CD4-positive, CD25-positive, alpha-beta regulatory T cell (primary cell): ENCODE results near the gene SPATA19. TPM values are rescaled to one million over a fixed set of nuclear protein-coding genes. Genes with fewer than 3 reads are reported as not detected.

Experiments
- ATAC-seq, 2 donors: fragments of 150-1000 bp; cut with Tn5 transposase; one replicate each; pipeline ENCODE4 v1.10.0; 2021; ENCODE audit warnings: low read depth in 2 of 2, moderate number of reproducible peaks in 2 of 2, moderate library complexity in 1 of 2
- DNase-seq, 3 donors: peaks; one replicate each; pipeline versions ENCODE4 v3.0.0 to v3.0.0-alpha.2; 2012 to 2022; ENCODE audit warnings: mixed read lengths in 1 of 3
- H3K27ac ChIP-seq: one replicate; pipeline ENCODE4 v1.7.0; 2013; ENCODE audit warnings: mild to moderate bottlenecking, low read length; ENCODE audit not compliant: insufficient read depth, poor library complexity, severe bottlenecking
- H3K27me3 ChIP-seq: one replicate; pipeline ENCODE4 v1.7.0; 2013; ENCODE audit warnings: low read length; ENCODE audit not compliant: control insufficient read depth, insufficient read depth
- H3K36me3 ChIP-seq: one replicate; pipeline ENCODE4 v1.7.0; 2013; ENCODE audit warnings: mild to moderate bottlenecking, low read length, moderate library complexity; ENCODE audit not compliant: control insufficient read depth, insufficient read depth
- H3K4me1 ChIP-seq: 2 replicates; pipeline ENCODE4 v1.7.0; 2013; ENCODE audit warnings: mild to moderate bottlenecking, low read length; ENCODE audit not compliant: insufficient read depth, control insufficient read depth, poor library complexity, severe bottlenecking
- H3K4me3 ChIP-seq: one replicate; pipeline ENCODE4 v1.7.0; 2013; ENCODE audit warnings: low read depth, mild to moderate bottlenecking, low read length, moderate library complexity
- H3K9me3 ChIP-seq, 2 experiments: 1 replicate in 1 of 2; 2 replicates in 1 of 2; pipeline ENCODE4 v1.7.0; 2013; ENCODE audit warnings: low read length in 2 of 2, mild to moderate bottlenecking in 1 of 2, moderate library complexity in 1 of 2; ENCODE audit not compliant: control insufficient read depth in 2 of 2
- H3K27ac Mint-ChIP-seq, 3 donors: one replicate each; pipeline ENCODE4 v1.8.0; 2020 to 2022; ENCODE audit warnings: mild to moderate bottlenecking in 3 of 3, mixed read lengths in 3 of 3, moderate library complexity in 2 of 3
- H3K27me3 Mint-ChIP-seq: one replicate; pipeline ENCODE4 v1.8.0; 2022; ENCODE audit warnings: mild to moderate bottlenecking, mixed read lengths
- H3K36me3 Mint-ChIP-seq: one replicate; pipeline ENCODE4 v1.8.0; 2020; ENCODE audit warnings: mixed read lengths
- H3K4me1 Mint-ChIP-seq, 4 donors: one replicate each; pipeline ENCODE4 v1.8.0; 2020 to 2022; ENCODE audit warnings: mixed read lengths in 4 of 4, mild to moderate bottlenecking in 1 of 4
- H3K4me3 Mint-ChIP-seq, 4 donors: one replicate each; pipeline ENCODE4 v1.8.0; 2020 to 2022; ENCODE audit warnings: mild to moderate bottlenecking in 4 of 4, mixed read lengths in 4 of 4, moderate library complexity in 3 of 4
- H3K9me3 Mint-ChIP-seq, 7 donors: one replicate each; pipeline ENCODE4 v1.8.0; 2020 to 2022; ENCODE audit warnings: mixed read lengths in 7 of 7, mild to moderate bottlenecking in 3 of 7, moderate library complexity in 2 of 7
- polyA plus RNA-seq, 4 donors: library from polyadenylated mRNA; unstranded; fragments of 300-500 nt; fragmentation: Illumina TruSeq; gene quantifications; one replicate each; pipeline ENCODE4 v1.2.3, GENCODE V29; 2021
- total RNA-seq: library from RNA; stranded (reverse); gene quantifications from one replicate; pipeline ENCODE4 v1.2.3, GENCODE V29; 2022

The SPATA19 gene
- total and polyA plus RNA-seq, 5 donors from 2014 or later = not detected

GRCh38 chr11:133844217-133844616 is 1.1 kb downstream of the SPATA19 start:
- peaks cover 12% of the 10 kb centered on the region for H3K27me3 Mint-ChIP-seq
- H3K9me3 Mint-ChIP-seq = peaks cover 0 to 4% (median 0%) of the 10 kb centered on the region in 7 donors
- Histone ChIP-seq H3K4me1 (no peaks in the 10 kb centered on the region), H3K27me3 (no peaks in the 10 kb centered on the region), H3K9me3 (no peaks in the 10 kb centered on the region), H3K27ac (no peak overlapping the region), H3K36me3 (no peaks in the 10 kb centered on the region), H3K4me3 (no peak overlapping the region)
- H3K4me1 Mint-ChIP-seq = no peaks in the 10 kb centered on the region
- H3K36me3 Mint-ChIP-seq = no peaks in the 10 kb centered on the region
- ATAC-seq (no peak), DNase-seq (no peak)
- H3K4me3 Mint-ChIP-seq = no peak overlapping the region
- H3K27ac Mint-ChIP-seq = no peak overlapping the region

- ATAC-seq (no peak), DNase-seq (no peak)
- Mint-ChIP-seq H3K9me3 (peaks cover 0 to 4% (median 0%) of the 10 kb centered on the region in 7 donors), H3K4me1 (no peaks in the 10 kb centered on the region), H3K36me3 (no peaks in the 10 kb centered on the region), H3K27me3 (peaks cover 12% of the 10 kb centered on the region), H3K4me3 (no peak overlapping the region), H3K27ac (no peak overlapping the region)
- Histone ChIP-seq H3K27me3 (no peaks in the 10 kb centered on the region), H3K4me3 (no peak overlapping the region), H3K36me3 (no peaks in the 10 kb centered on the region), H3K9me3 (no peaks in the 10 kb centered on the region), H3K4me1 (no peaks in the 10 kb centered on the region), H3K27ac (no peak overlapping the region)
Observed at GRCh38 chr11:133843454-133843987, 1.8 kb downstream of the SPATA19 start.

GRCh38 chr11:133842730-133843129 is 2.6 kb downstream of the SPATA19 start:
- Histone ChIP-seq H3K4me3 (no peak overlapping the region), H3K27me3 (no peaks in the 10 kb centered on the region), H3K9me3 (no peaks in the 10 kb centered on the region), H3K36me3 (no peaks in the 10 kb centered on the region), H3K27ac (no peak overlapping the region), H3K4me1 (no peaks in the 10 kb centered on the region)
- ATAC-seq (no peak), DNase-seq (no peak)
- peaks cover 0 to 7% (median 0%) of the 10 kb centered on the region in 7 donors for H3K9me3 Mint-ChIP-seq
- H3K27ac Mint-ChIP-seq = no peak overlapping the region
- H3K36me3 Mint-ChIP-seq = no peaks in the 10 kb centered on the region
- no peaks in the 10 kb centered on the region for H3K4me1 Mint-ChIP-seq
- H3K27me3 Mint-ChIP-seq = peaks cover 12% of the 10 kb centered on the region
- no peak overlapping the region for H3K4me3 Mint-ChIP-seq

GRCh38 chr11:133842053-133842452 is 3.3 kb downstream of the SPATA19 start:
- DNase-seq = no peak
- H3K36me3 Mint-ChIP-seq = no peaks in the 10 kb centered on the region
- Histone ChIP-seq H3K36me3 (no peaks in the 10 kb centered on the region), H3K27ac (no peak overlapping the region), H3K4me1 (no peaks in the 10 kb centered on the region), H3K27me3 (no peaks in the 10 kb centered on the region), H3K9me3 (peaks cover 0 to 5% of the 10 kb centered on the region in 2 experiments), H3K4me3 (no peak overlapping the region)
- H3K27ac Mint-ChIP-seq = no peak overlapping the region
- peaks cover 12% of the 10 kb centered on the region for H3K27me3 Mint-ChIP-seq
- no peak for ATAC-seq
- peaks cover 0 to 7% (median 0%) of the 10 kb centered on the region in 7 donors for H3K9me3 Mint-ChIP-seq
- H3K4me1 Mint-ChIP-seq = no peaks in the 10 kb centered on the region
- H3K4me3 Mint-ChIP-seq = no peak overlapping the region

GRCh38 chr11:133841279-133842043 is 3.9 kb downstream of the SPATA19 start:
- Histone ChIP-seq H3K27me3 (no peaks in the 10 kb centered on the region), H3K27ac (no peak overlapping the region), H3K4me3 (no peak overlapping the region), H3K9me3 (peaks cover 0 to 5% of the 10 kb centered on the region in 2 experiments), H3K36me3 (no peaks in the 10 kb centered on the region), H3K4me1 (no peaks in the 10 kb centered on the region)
- H3K27me3 Mint-ChIP-seq = peaks cover 12% of the 10 kb centered on the region
- no peak overlapping the region for H3K27ac Mint-ChIP-seq
- no peaks in the 10 kb centered on the region for H3K4me1 Mint-ChIP-seq
- H3K36me3 Mint-ChIP-seq = no peaks in the 10 kb centered on the region
- no peak overlapping the region for H3K4me3 Mint-ChIP-seq
- H3K9me3 Mint-ChIP-seq = peaks cover 0 to 7% (median 0%) of the 10 kb centered on the region in 7 donors
- DNase-seq = no peak
- no peak for ATAC-seq

- no peaks in the 10 kb centered on the region for H3K36me3 Mint-ChIP-seq
- no peak overlapping the region for H3K27ac Mint-ChIP-seq
- Histone ChIP-seq H3K9me3 (peaks cover 0 to 5% of the 10 kb centered on the region in 2 experiments), H3K4me3 (no peak overlapping the region), H3K27me3 (no peaks in the 10 kb centered on the region), H3K4me1 (no peaks in the 10 kb centered on the region), H3K27ac (no peak overlapping the region), H3K36me3 (no peaks in the 10 kb centered on the region)
- ATAC-seq (no peak), DNase-seq (no peak)
- H3K4me1 Mint-ChIP-seq = no peaks in the 10 kb centered on the region
- peaks cover 12% of the 10 kb centered on the region for H3K27me3 Mint-ChIP-seq
- H3K4me3 Mint-ChIP-seq = no peak overlapping the region
- H3K9me3 Mint-ChIP-seq = peaks cover 0 to 4% (median 0%) of the 10 kb centered on the region in 7 donors
Observed at GRCh38 chr11:133840479-133840941, 4.8 kb downstream of the SPATA19 start.

GRCh38 chr11:133835593-133836548 is 9.4 kb downstream of the SPATA19 start:
- Mint-ChIP-seq H3K9me3 (peaks cover 0 to 4% (median 0%) of the 10 kb centered on the region in 7 donors), H3K27me3 (no peaks in the 10 kb centered on the region), H3K36me3 (no peaks in the 10 kb centered on the region), H3K27ac (no peak overlapping the region), H3K4me3 (no peak overlapping the region), H3K4me1 (peaks cover 0 to 6% (median 2%) of the 10 kb centered on the region in 4 donors)
- ATAC-seq (no peak), DNase-seq (no peak)
- no peaks in the 10 kb centered on the region for H3K36me3 ChIP-seq
- H3K4me1 ChIP-seq = no peaks in the 10 kb centered on the region
- no peaks in the 10 kb centered on the region for H3K27me3 ChIP-seq
- no peak overlapping the region for H3K4me3 ChIP-seq
- peaks cover 0 to 5% of the 10 kb centered on the region in 2 experiments for H3K9me3 ChIP-seq
- H3K27ac ChIP-seq = no peak overlapping the region
